Adrenal gland (tissue), 12 donors: ENCODE data around the gene INAFM2. TPM values are rescaled to one million over a fixed set of nuclear protein-coding genes. Genes with fewer than 3 reads are reported as not detected.

Experiments
- DNase-seq, 7 donors: peaks; one replicate each; pipeline ENCODE4 v3.0.0-alpha.2; 2019 to 2020
- H3K27ac ChIP-seq, 5 donors: fragments of 200-600 bp; sonication (generic) in 4 of 5; 1 replicate in 3 of 5; 2 replicates in 2 of 5; pipeline versions ENCODE4 v1.5.1 to v1.8.0; 2016 to 2020; ENCODE audit warnings: mild to moderate bottlenecking in 1 of 5
- H3K27me3 ChIP-seq: fragments of 200-600 bp; 2 replicates; pipeline ENCODE4 v1.8.0; 2021
- H3K36me3 ChIP-seq, 2 donors: fragments of 200-600 bp; replicated peaks in 1 of 2; 1 replicate in 1 of 2; 2 replicates in 1 of 2; pipeline versions ENCODE4 v1.5.1 to v1.8.0; 2018 to 2022
- H3K4me1 ChIP-seq, 2 donors: fragments of 200-600 bp; replicated peaks in 1 of 2; 1 replicate in 1 of 2; 2 replicates in 1 of 2; pipeline versions ENCODE4 v1.5.1 to v1.8.0; 2018 to 2021
- H3K4me3 ChIP-seq, 4 donors: fragments of 200-600 bp; sonication (generic) in 3 of 4; one replicate each; pipeline ENCODE4 v1.5.1; 2016 to 2018
- H3K9me3 ChIP-seq, 3 donors: fragments of 200-600 bp; sonication (generic) in 1 of 3; replicated peaks in 1 of 3; 1 replicate in 2 of 3; 2 replicates in 1 of 3; pipeline versions ENCODE4 v1.5.1 to v1.8.0; 2016 to 2021
- CTCF ChIP-seq, 6 experiments: fragments of 450-650 bp in 4 of 6; fragments of 200-600 bp in 2 of 6; sonication (generic) in 1 of 6; IDR thresholded peaks; 1 replicate in 5 of 6; 2 replicates in 1 of 6; pipeline versions ENCODE4 v1.5.1 to v1.8.0; 2016 to 2021; ENCODE audit warnings: antibody characterized with exemption in 6 of 6, mild to moderate bottlenecking in 2 of 6, moderate library complexity in 1 of 6
- POLR2A ChIP-seq, 2 donors: fragments of 450-650 bp; IDR thresholded peaks; one replicate each; pipeline ENCODE4 v1.6.1; 2017; ENCODE audit warnings: antibody characterized with exemption in 2 of 2, mild to moderate bottlenecking in 2 of 2, moderate library complexity in 1 of 2
- WGBS, 4 donors: extraction: QIAGEN DNeasy Blood & Tissue Kit in 2 of 4; methylation state at CpG; one replicate each; pipeline versions ENCODE4 v1.1.5 to v1.1.7; 2013 to 2017; 5-methylcytosine and 5-hydroxymethylcytosine counted together
- intact Hi-C, 2 donors: fragments of 100-400 bp; cut with DNase I; formaldehyde crosslinking; loops; one replicate each; pipeline versions ENCODE4 v1.14.1 to v1.15.0; 2022 to 2023
- polyA plus RNA-seq, 3 donors: library from polyadenylated mRNA; stranded (reverse); fragments of 200-250 nt in 2 of 3; fragments of 350-450 nt in 1 of 3; fragmentation: Illumina TruSeq in 1 of 3; extraction: RNeasy Lipid Tissue Mini Kit (QIAGEN cat#74804) in 1 of 3; gene quantifications; one replicate each; pipeline ENCODE4 v1.2.3, GENCODE V29; 2013 to 2014
- total RNA-seq, 9 donors: library from RNA; depleted of rRNA in 4 of 9; stranded (reverse); fragments of >200 nt in 4 of 9; fragments of 120-200 nt in 1 of 9; fragmentation: NEBNext Ultra II Directional in 1 of 9; extraction: Animal tissue kit (Norgen Biotek cat#: 25700) in 1 of 9; gene quantifications; one replicate each; pipeline versions ENCODE4 v1.1.0 to v1.2.4, GENCODE V29; 2013 to 2023
- donor health status: healthy with polysubstance abuse.
- donor health status: Bipolar disorder and iron deficiency.
- donor health status: DM: yes; HTN: yes; CAD: no.
- donor health status: DM: no; HTN: no; CAD: no.
- donor health status: DM: no; HTN: no; CAD: no.
- donor health status: DM: yes; HTN: yes; CAD: no.

INAFM2 gene
- total and polyA plus RNA-seq, 12 donors: 10.6 to 25.5 (median 20.1) TPM

DNA sequence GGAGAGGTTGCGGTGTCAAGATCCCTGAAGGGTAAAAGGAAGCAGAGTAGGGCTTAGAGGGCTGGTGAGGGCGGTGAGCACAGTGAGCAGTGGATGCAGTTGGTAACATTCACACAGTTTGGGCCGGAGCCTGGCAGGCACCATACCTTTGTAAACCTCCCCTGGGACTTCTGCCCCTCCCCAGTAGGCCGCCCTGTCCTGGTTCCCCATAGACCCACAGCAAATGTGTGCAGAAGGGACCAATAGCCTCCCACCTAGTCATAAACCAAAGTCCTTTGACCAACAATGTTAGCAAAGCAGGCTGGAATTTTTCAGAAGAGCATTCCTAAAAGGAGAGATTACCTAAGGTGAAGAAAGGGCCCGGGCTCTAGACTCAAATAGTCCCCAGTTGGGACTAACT lies 25.7 kb downstream of the INAFM2 start:
- Histone ChIP-seq H3K36me3 (no peaks in the 10 kb centered on the region), H3K4me1 (peaks cover 0 to 4% of the 10 kb centered on the region in 2 donors), H3K4me3 (no peak overlapping the region), H3K27me3 (no peaks in the 10 kb centered on the region), H3K9me3 (no peaks in the 10 kb centered on the region), H3K27ac (no peak overlapping the region)
- intact Hi-C loops: no loop called here
- no peak for DNase-seq
- TF ChIP-seq POLR2A (IDR thresholded peaks at IDR 0.05) (no peak), CTCF (IDR thresholded peaks at IDR 0.05) (no peak)
- 93 to 97% (median 96%) methylated on average over 5 of the region's 5 CpGs for WGBS, 4 donors

GRCh38 chr15:40352281-40352901 lies 28.9 kb downstream of the INAFM2 start:
- Histone ChIP-seq H3K4me3 (no peak overlapping the region), H3K27ac (no peak overlapping the region), H3K36me3 (no peaks in the 10 kb centered on the region), H3K9me3 (no peaks in the 10 kb centered on the region), H3K4me1 (peaks cover 0 to 6% of the 10 kb centered on the region in 2 donors), H3K27me3 (no peaks in the 10 kb centered on the region)
- intact Hi-C loops: no loop called here
- TF ChIP-seq CTCF (IDR thresholded peaks at IDR 0.05) (no peak), POLR2A (IDR thresholded peaks at IDR 0.05) (no peak)
- 79 to 87% (median 83%) methylated on average over 7 of the region's 7 CpGs for WGBS, 4 donors
- no peak for DNase-seq

DNA sequence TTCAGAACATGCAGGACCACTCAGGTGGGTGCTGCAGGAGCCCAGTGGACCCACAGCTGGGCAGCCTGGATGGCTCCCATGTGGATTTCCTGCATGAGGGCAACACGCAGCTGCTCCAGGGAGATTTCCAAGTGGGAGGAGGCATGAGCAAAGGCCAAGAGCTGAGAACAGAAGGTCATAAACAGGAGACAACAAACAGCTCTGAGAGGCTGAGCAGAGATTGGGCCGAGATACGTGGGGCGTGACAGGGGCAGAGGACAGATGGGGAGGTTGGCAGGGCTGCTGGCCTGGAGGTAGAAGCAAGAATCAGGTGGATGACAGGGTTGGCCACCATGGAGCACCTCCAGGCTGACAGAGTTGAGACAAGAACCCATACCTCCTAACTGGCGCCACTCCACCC lies 30.2 kb downstream of the INAFM2 start:
- H3K4me1 ChIP-seq: peaks cover 5 to 15% of the 10 kb centered on the region in 2 donors
- H3K9me3 ChIP-seq: no peaks in the 10 kb centered on the region
- TF ChIP-seq POLR2A (IDR thresholded peaks at IDR 0.05): no peak
- no peak for TF ChIP-seq CTCF (IDR thresholded peaks at IDR 0.05)
- no peak overlapping the region for H3K27ac ChIP-seq
- peak in 2 of 7 donors; percentile 40 to 41 for DNase-seq
- no peak overlapping the region for H3K4me3 ChIP-seq
- H3K27me3 ChIP-seq: no peaks in the 10 kb centered on the region
- 48 to 78% (median 58%) methylated on average over 5 of the region's 5 CpGs for WGBS, 4 donors
- intact Hi-C loops: no loop called here
- H3K36me3 ChIP-seq: no peaks in the 10 kb centered on the region

DNA sequence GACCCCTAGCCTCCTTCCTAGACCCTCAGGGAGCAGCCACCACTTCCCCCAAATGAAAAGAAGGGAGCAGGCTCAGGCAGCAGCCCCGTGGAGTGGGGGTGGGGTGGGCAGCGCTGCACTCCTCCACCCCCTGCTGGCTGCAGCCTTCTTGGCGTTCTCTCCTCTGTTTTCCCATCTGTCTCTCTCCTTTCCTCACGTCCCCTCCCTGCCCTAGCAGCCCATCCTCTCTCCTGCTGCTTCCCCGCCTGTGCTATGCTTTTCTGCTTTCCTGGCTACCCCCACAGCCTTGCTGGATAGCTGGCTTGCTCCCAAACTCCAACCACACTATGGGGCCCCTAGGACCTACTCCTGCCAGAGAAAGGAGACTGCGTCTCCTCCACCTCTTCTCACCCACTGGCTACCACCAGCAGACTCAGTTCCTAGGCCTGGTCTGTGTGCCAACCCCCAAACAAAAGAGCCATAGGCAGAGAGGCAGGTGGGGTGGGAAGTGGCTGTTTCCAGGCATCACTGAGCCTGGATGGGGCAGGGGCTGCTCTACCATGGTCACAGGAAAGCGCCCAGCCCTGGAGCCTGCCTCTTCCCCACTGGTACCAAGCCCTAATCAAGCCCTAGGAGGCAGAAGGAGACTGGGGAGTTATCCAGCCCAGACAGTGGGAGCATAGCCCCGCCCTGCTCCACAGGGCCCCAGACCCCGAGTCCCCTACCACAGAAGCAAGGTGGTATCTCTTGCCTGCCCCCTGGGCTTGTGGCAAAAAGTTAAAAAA lies 31.1 kb downstream of the INAFM2 start:
- intact Hi-C loops: no loop called here
- 38 to 48% (median 41%) methylated on average over 7 to 9 of the region's 9 CpGs for WGBS, 4 donors
- no peaks in the 10 kb centered on the region for H3K36me3 ChIP-seq
- no peaks in the 10 kb centered on the region for H3K27me3 ChIP-seq
- peaks cover 5 to 16% of the 10 kb centered on the region in 2 donors for H3K4me1 ChIP-seq
- DNase-seq: peak in 2 of 7 donors; percentile 42 to 62
- H3K9me3 ChIP-seq: no peaks in the 10 kb centered on the region
- no peak overlapping the region for H3K4me3 ChIP-seq
- no peak overlapping the region for H3K27ac ChIP-seq
- TF ChIP-seq CTCF (IDR thresholded peaks at IDR 0.05): peak in 5 of 6 experiments; percentile 22 to 46 (median 37)
- TF ChIP-seq POLR2A (IDR thresholded peaks at IDR 0.05): no peak
